H9 (cell line): ENCODE data around the gene PRKAR2B. TPM values are rescaled to one million over a fixed set of nuclear protein-coding genes. Genes with fewer than 3 reads are reported as not detected.

Source experiments
- DNase-seq: peaks from one replicate; pipeline ENCODE4 v3.0.0-alpha.2; 2017
- H2AFZ ChIP-seq: one replicate; pipeline ENCODE4 v1.6.1; 2013; ENCODE audit warnings: mild to moderate bottlenecking, low read length, control low read depth, moderate library complexity
- H2AK5ac ChIP-seq: 2 replicates; pipeline ENCODE4 v1.6.1; 2013; ENCODE audit warnings: low read length, control low read depth, mixed read lengths; ENCODE audit not compliant: insufficient read length
- H2BK120ac ChIP-seq: one replicate; pipeline ENCODE4 v1.6.1; 2013; ENCODE audit warnings: low read depth, mild to moderate bottlenecking, low read length, control low read depth, inconsistent platforms; ENCODE audit not compliant: poor library complexity, severe bottlenecking
- H2BK12ac ChIP-seq: 2 replicates; pipeline ENCODE4 v1.6.1; 2013; ENCODE audit warnings: low read length, control low read depth, mixed read lengths, low read depth; ENCODE audit not compliant: insufficient read length
- H2BK15ac ChIP-seq: 2 replicates; pipeline ENCODE4 v1.6.1; 2013; ENCODE audit warnings: low read depth, low read length, control low read depth
- H2BK20ac ChIP-seq: one replicate; pipeline ENCODE4 v1.6.1; 2013; ENCODE audit warnings: low read depth, mild to moderate bottlenecking, low read length, control low read depth, inconsistent platforms; ENCODE audit not compliant: poor library complexity, severe bottlenecking
- H2BK5ac ChIP-seq: 2 replicates; pipeline ENCODE4 v1.6.1; 2013; ENCODE audit warnings: low read length, control low read depth, mixed read lengths; ENCODE audit not compliant: insufficient read length
- H3K14ac ChIP-seq: 2 replicates; pipeline ENCODE4 v1.6.1; 2013; ENCODE audit warnings: low read length, control low read depth; ENCODE audit not compliant: insufficient read depth
- H3K18ac ChIP-seq: 2 replicates; pipeline ENCODE4 v1.6.1; 2013; ENCODE audit warnings: low read depth, mild to moderate bottlenecking, mixed read lengths, low read length, control low read depth; ENCODE audit not compliant: insufficient read length
- H3K23ac ChIP-seq: 2 replicates; pipeline ENCODE4 v1.6.1; 2013; ENCODE audit warnings: low read length, control low read depth, mixed read lengths, low read depth; ENCODE audit not compliant: insufficient read length
- H3K23me2 ChIP-seq: 2 replicates; pipeline ENCODE4 v1.6.1; 2013; ENCODE audit warnings: low read depth, mild to moderate bottlenecking, mixed read lengths, low read length, control low read depth; ENCODE audit not compliant: insufficient read length, poor library complexity, severe bottlenecking
- H3K27ac ChIP-seq: 2 replicates; pipeline ENCODE4 v1.5.1; 2013; ENCODE audit warnings: low read length, control low read depth, mixed read lengths, low read depth; ENCODE audit not compliant: insufficient read length
- H3K27me3 ChIP-seq: 2 replicates; pipeline ENCODE4 v1.6.1; 2013; ENCODE audit warnings: low read length, control low read depth, inconsistent platforms; ENCODE audit not compliant: insufficient read depth
- H3K4ac ChIP-seq: 2 replicates; pipeline ENCODE4 v1.6.1; 2013; ENCODE audit warnings: low read depth, mild to moderate bottlenecking, control low read depth, inconsistent platforms, low read length, moderate library complexity
- H3K4me1 ChIP-seq: 2 replicates; pipeline ENCODE4 v1.6.1; 2013; ENCODE audit warnings: low read length, control low read depth, inconsistent platforms; ENCODE audit not compliant: insufficient read depth
- H3K4me2 ChIP-seq: 2 replicates; pipeline ENCODE4 v1.6.1; 2013; ENCODE audit warnings: low read length, control low read depth, mixed read lengths; ENCODE audit not compliant: insufficient read length, insufficient read depth
- H3K56ac ChIP-seq: 2 replicates; pipeline ENCODE4 v1.6.1; 2013; ENCODE audit warnings: low read depth, mild to moderate bottlenecking, mixed read lengths, low read length, control low read depth; ENCODE audit not compliant: insufficient read length
- H3K79me1 ChIP-seq: 2 replicates; pipeline ENCODE4 v1.6.1; 2013; ENCODE audit warnings: low read depth, mild to moderate bottlenecking, moderate library complexity, low read length, control low read depth, inconsistent platforms; ENCODE audit not compliant: insufficient read depth, poor library complexity, severe bottlenecking
- H3K79me2 ChIP-seq: 2 replicates; pipeline ENCODE4 v1.6.1; 2013; ENCODE audit warnings: low read length, control low read depth, inconsistent platforms; ENCODE audit not compliant: insufficient read depth
- H3K9ac ChIP-seq: 2 replicates; pipeline ENCODE4 v1.6.1; 2013; ENCODE audit warnings: low read length, control low read depth, mixed read lengths; ENCODE audit not compliant: insufficient read length; ENCODE audit errors: extremely low read depth
- H3K9me3 ChIP-seq: one replicate; pipeline ENCODE4 v1.6.1; 2013; ENCODE audit warnings: low read depth, low read length, inconsistent platforms; ENCODE audit not compliant: control insufficient read depth
- H3T11ph ChIP-seq: one replicate; pipeline ENCODE4 v1.6.1; 2013; ENCODE audit warnings: mild to moderate bottlenecking, low read length, control low read depth, inconsistent platforms
- H4K20me1 ChIP-seq: one replicate; pipeline ENCODE4 v1.6.1; 2013; ENCODE audit not compliant: control insufficient read depth, insufficient read length, insufficient read depth
- H4K5ac ChIP-seq: 2 replicates; pipeline ENCODE4 v1.6.1; 2013; ENCODE audit warnings: low read depth, mild to moderate bottlenecking, mixed read lengths, low read length, control low read depth; ENCODE audit not compliant: insufficient read length
- H4K8ac ChIP-seq: replicated peaks from 2 replicates; pipeline ENCODE4 v1.6.1; 2013; ENCODE audit warnings: low read length, control low read depth, mixed read lengths, low read depth; ENCODE audit not compliant: insufficient read length
- H4K91ac ChIP-seq: 2 replicates; pipeline ENCODE4 v1.6.1; 2013; ENCODE audit warnings: low read depth, mild to moderate bottlenecking, moderate library complexity, mixed read lengths, low read length, control low read depth; ENCODE audit not compliant: insufficient read length
- H3K27ac Mint-ChIP-seq, 3 experiments: 2 replicates in 2 of 3; 3 replicates in 1 of 3; pipeline ENCODE4 v1.8.0; 2020 to 2021; ENCODE audit warnings: mixed read lengths in 3 of 3, mild to moderate bottlenecking in 1 of 3, moderate library complexity in 1 of 3
- H3K27me3 Mint-ChIP-seq: 2 replicates; pipeline ENCODE4 v1.8.0; 2021; ENCODE audit warnings: low read depth, mild to moderate bottlenecking, moderate library complexity, mixed read lengths
- H3K36me3 Mint-ChIP-seq, 3 experiments: 2 replicates in 2 of 3; 3 replicates in 1 of 3; pipeline ENCODE4 v1.8.0; 2020 to 2021; ENCODE audit warnings: low read depth in 3 of 3, mixed read lengths in 3 of 3; ENCODE audit not compliant: insufficient read depth in 1 of 3
- H3K4me1 Mint-ChIP-seq, 2 experiments: 2 replicates each; pipeline ENCODE4 v1.8.0; 2020; ENCODE audit warnings: mixed read lengths in 2 of 2
- H3K4me3 Mint-ChIP-seq, 2 experiments: 2 replicates in 1 of 2; 3 replicates in 1 of 2; pipeline ENCODE4 v1.8.0; 2020 to 2021; ENCODE audit warnings: mild to moderate bottlenecking in 2 of 2, mixed read lengths in 2 of 2, moderate library complexity in 1 of 2
- H3K9me3 Mint-ChIP-seq, 2 experiments: 2 replicates in 1 of 2; 3 replicates in 1 of 2; pipeline ENCODE4 v1.8.0; 2020; ENCODE audit warnings: mild to moderate bottlenecking in 2 of 2, mixed read lengths in 2 of 2, moderate library complexity in 1 of 2
- CTCF ChIP-seq: fragments of 200-600 bp; sonication (generic); conservative IDR thresholded peaks from 3 replicates; pipeline ENCODE4 v1.8.0; 2021; ENCODE audit warnings: antibody characterized with exemption, mild to moderate bottlenecking
- WGBS: extraction: QIAGEN DNeasy Blood & Tissue Kit; methylation state at CpG from one replicate; pipeline ENCODE4 v1.1.7; 2013; ENCODE audit warnings: missing lambda C conversion rate, low lambda C conversion rate, mixed read lengths; ENCODE audit not compliant: insufficient read length; ENCODE audit errors: extremely low coverage; 5-methylcytosine and 5-hydroxymethylcytosine counted together
- total RNA-seq: library from RNA; stranded (reverse); gene quantifications from 2 replicates; pipeline ENCODE4 v1.2.1, GENCODE V29; 2021

The PRKAR2B gene
- total RNA-seq, 1 experiment from 2014 or later = 16.6 TPM

GRCh38 chr7:107064255-107064654 is 19.8 kb downstream of the PRKAR2B start:
- H3K79me2 ChIP-seq = no peaks in the 10 kb centered on the region; the same call in 1 of the 2 replicates

More at GRCh38 chr7:107064255-107064654, 19.8 kb downstream of the PRKAR2B start:
- no peak overlapping the region for H2BK20ac ChIP-seq
- H3K9me3 Mint-ChIP-seq = no peaks in the 10 kb centered on the region
- TF ChIP-seq CTCF = no peak
- no peak overlapping the region for H3K4me3 Mint-ChIP-seq
- H3K79me1 ChIP-seq = no peaks in the 10 kb centered on the region
- H3K27me3 Mint-ChIP-seq = no peaks in the 10 kb centered on the region
- no peaks in the 10 kb centered on the region for H3K9me3 ChIP-seq
- no peak overlapping the region for H3K18ac ChIP-seq
- peaks cover 20 to 33% of the 10 kb centered on the region in 2 experiments for H3K4me1 Mint-ChIP-seq
- H2BK12ac ChIP-seq = no peak overlapping the region
- H3K4me2 ChIP-seq = no peak overlapping the region
- H3K27ac ChIP-seq = no peak overlapping the region
- H3K23me2 ChIP-seq = no peaks in the 10 kb centered on the region
- H2BK15ac ChIP-seq = no peak overlapping the region
- no peaks in the 10 kb centered on the region for H3K27me3 ChIP-seq
- no peak overlapping the region for H3K9ac ChIP-seq
- peaks cover 4% of the 10 kb centered on the region; the same call in 1 of the 2 replicates for H3K4me1 ChIP-seq
- no peak overlapping the region for H3K14ac ChIP-seq
- H3K4ac ChIP-seq = no peak overlapping the region
- no peak overlapping the region for H3K56ac ChIP-seq
- H2BK5ac ChIP-seq = no peak overlapping the region
- H4K20me1 ChIP-seq = no peaks in the 10 kb centered on the region
- no peak overlapping the region for H4K5ac ChIP-seq
- no peak overlapping the region for H3T11ph ChIP-seq
- H3K23ac ChIP-seq = no peak overlapping the region
- no peaks in the 10 kb centered on the region for H3K36me3 Mint-ChIP-seq
- no peak overlapping the region for H4K8ac ChIP-seq
- no peak overlapping the region for H2BK120ac ChIP-seq
- H4K91ac ChIP-seq = no peak overlapping the region
- no peak overlapping the region for H2AK5ac ChIP-seq
- no peak overlapping the region for H3K27ac Mint-ChIP-seq
- H2AFZ ChIP-seq = no peak overlapping the region
- no peak for DNase-seq
- WGBS = 100% methylated on average over 2 of the region's 7 CpGs
